SK-N-SH (cell line): ENCODE measurements around the gene EPB41L4A. TPM values are rescaled to one million over a fixed set of nuclear protein-coding genes. Genes with fewer than 3 reads are reported as not detected.

Experiments used
- CTCF ChIA-PET: fragments of 300-600, 350-600 bp; formaldehyde crosslinking; extraction: SDS; loops from one replicate; lab custom pipeline; 2021; lab: Yijun Ruan, JAX
- POLR2A ChIA-PET: fragments of 350-600 bp; sonication (Branson Sonifier 250); formaldehyde crosslinking; extraction: SDS; loops from one replicate; lab custom pipeline; 2020; ENCODE audit warnings: antibody characterized with exemption, inconsistent platforms; lab: Yijun Ruan, JAX
- DNase-seq: peaks from one replicate; pipeline ENCODE4 v3.0.0; 2012
- H2AFZ ChIP-seq: fragments of 200-600 bp; sonication (generic); 2 replicates; pipeline ENCODE4 v1.8.1; 2016; ENCODE audit warnings: antibody characterized with exemption, mild to moderate bottlenecking, low read depth
- H3F3A ChIP-seq: fragments of 200-600 bp; sonication (generic); replicated peaks from 2 replicates; pipeline ENCODE3; 2016; ENCODE audit warnings: antibody characterized with exemption, mild to moderate bottlenecking; ENCODE audit not compliant: insufficient read depth
- H3K27ac ChIP-seq, 2 experiments: fragments of 200-500 bp in 1 of 2; fragments of 200-600 bp in 1 of 2; sonication (Bioruptor generic) in 1 of 2; sonication (generic), shearing (Covaris generic) in 1 of 2; 2 replicates each; pipeline versions ENCODE4 v1.5.1 to v1.6.1; 2014 to 2016; ENCODE audit warnings: low read depth in 2 of 2, inconsistent platforms in 1 of 2, low read length in 1 of 2, mild to moderate bottlenecking in 1 of 2, mixed read lengths in 1 of 2
- H3K27me3 ChIP-seq: fragments of 200-600 bp; sonication (generic), shearing (Covaris generic); 2 replicates; pipeline ENCODE4 v1.6.1; 2016; ENCODE audit warnings: mixed run types; ENCODE audit not compliant: insufficient read depth
- H3K36me3 ChIP-seq, 2 experiments: fragments of 200-500 bp in 1 of 2; fragments of 200-600 bp in 1 of 2; sonication (Bioruptor generic) in 1 of 2; sonication (generic) in 1 of 2; replicated peaks in 1 of 2; 2 replicates each; pipeline versions ENCODE3 to v1.5.1; 2014 to 2016; ENCODE audit warnings: low read length in 1 of 2, mild to moderate bottlenecking in 1 of 2; ENCODE audit not compliant: insufficient read depth in 2 of 2, control insufficient read depth in 1 of 2
- H3K4me1 ChIP-seq, 2 experiments: fragments of 200-500 bp in 1 of 2; fragments of 200-600 bp in 1 of 2; sonication (Bioruptor generic) in 1 of 2; sonication (generic), shearing (Covaris generic) in 1 of 2; 2 replicates each; pipeline versions ENCODE4 v1.5.1 to v1.6.1; 2014 to 2016; ENCODE audit warnings: low read depth in 1 of 2, low read length in 1 of 2, mixed run types in 1 of 2; ENCODE audit not compliant: insufficient read depth in 2 of 2, control insufficient read depth in 1 of 2
- H3K4me2 ChIP-seq: fragments of 200-600 bp; sonication (generic), shearing (Covaris generic); 2 replicates; pipeline ENCODE4 v1.6.1; 2017; ENCODE audit warnings: mixed run types
- H3K4me3 ChIP-seq, 2 experiments: fragments of 200-500 bp in 1 of 2; fragments of 200-600 bp in 1 of 2; sonication (Bioruptor generic) in 1 of 2; sonication (generic), shearing (Covaris generic) in 1 of 2; 2 replicates each; pipeline versions ENCODE4 v1.5.1 to v1.8.1; 2014 to 2016; ENCODE audit warnings: low read depth in 2 of 2, inconsistent platforms in 1 of 2, low read length in 1 of 2, mild to moderate bottlenecking in 1 of 2, mixed read lengths in 1 of 2, moderate library complexity in 1 of 2
- H3K79me2 ChIP-seq: fragments of 200-600 bp; sonication (generic); 2 replicates; pipeline ENCODE4 v1.8.1; 2017; ENCODE audit warnings: mild to moderate bottlenecking; ENCODE audit not compliant: insufficient read depth
- H3K9ac ChIP-seq: fragments of 200-600 bp; sonication (generic); 2 replicates; pipeline ENCODE4 v1.6.1; 2017; ENCODE audit warnings: mixed run types
- H3K9me2 ChIP-seq: fragments of 200-600 bp; sonication (generic); 2 replicates; pipeline ENCODE4 v1.6.1; 2017; ENCODE audit warnings: mixed run types
- H3K9me3 ChIP-seq: fragments of 200-600 bp; sonication (generic); 2 replicates; pipeline ENCODE4 v1.6.1; 2017; ENCODE audit warnings: mixed run types, mild to moderate bottlenecking, moderate library complexity
- H4K20me1 ChIP-seq: fragments of 200-600 bp; sonication (generic); 2 replicates; pipeline ENCODE4 v1.6.1; 2017; ENCODE audit warnings: mild to moderate bottlenecking, mixed run types; ENCODE audit not compliant: insufficient read depth
- CHD2 ChIP-seq: fragments of 150-350 bp; IDR thresholded peaks from 2 replicates; pipeline ENCODE4 v1.6.1; 2018; ENCODE audit warnings: low read length; ENCODE audit not compliant: partially characterized antibody
- EP300 ChIP-seq, 2 experiments: IDR thresholded peaks; 2 replicates each; pipeline versions ENCODE4 v1.4.0 to v1.6.1; 2012; ENCODE audit warnings: borderline replicate concordance in 1 of 2, low read depth in 1 of 2, low read length in 1 of 2
- EZH2phosphoT487 ChIP-seq: fragments of 200-600 bp; sonication (generic); IDR thresholded peaks from 2 replicates; pipeline ENCODE4 v1.6.1; 2017; ENCODE audit warnings: low read depth, mixed run types, mild to moderate bottlenecking, antibody characterized with exemption, moderate library complexity, borderline replicate concordance
- FOXJ3 ChIP-seq: sonication (generic); formaldehyde crosslinking; IDR thresholded peaks from 2 replicates; pipeline ENCODE4 v1.5.1; 2020; ENCODE audit warnings: mild to moderate bottlenecking, missing genetic modification reagents
- IRF3 ChIP-seq: fragments of 150-350 bp; IDR thresholded peaks from 2 replicates; pipeline ENCODE4 v1.6.1; 2016; ENCODE audit warnings: mild to moderate bottlenecking, low read depth, low read length
- MEF2A ChIP-seq: IDR thresholded peaks from 2 replicates; pipeline ENCODE4 v1.4.0; 2012; ENCODE audit warnings: low read depth, borderline replicate concordance
- MXI1 ChIP-seq: IDR thresholded peaks from 2 replicates; pipeline ENCODE4 v1.6.1; 2012; ENCODE audit warnings: mild to moderate bottlenecking, low read depth, low read length, improper control_type of control experiment
- NRF1 ChIP-seq: IDR thresholded peaks from 2 replicates; pipeline ENCODE4 v1.6.1; 2012; ENCODE audit warnings: low read depth, mild to moderate bottlenecking, low read length
- POLR2AphosphoS5 ChIP-seq: IDR thresholded peaks from 2 replicates; pipeline ENCODE4 v1.6.1; 2012; ENCODE audit warnings: low read depth, low read length
- RAD21 ChIP-seq: IDR thresholded peaks from 2 replicates; pipeline ENCODE4 v1.6.1; 2012; ENCODE audit warnings: mild to moderate bottlenecking, low read length
- RCOR1 ChIP-seq: fragments of 150-350 bp; IDR thresholded peaks from 2 replicates; pipeline ENCODE4 v1.6.1; 2017; ENCODE audit warnings: antibody characterized with exemption, low read length
- REST ChIP-seq: IDR thresholded peaks from 2 replicates; pipeline ENCODE4 v1.6.1; 2012; ENCODE audit warnings: mild to moderate bottlenecking, low read depth, low read length, moderate library complexity
- RFX5 ChIP-seq: IDR thresholded peaks from 2 replicates; pipeline ENCODE4 v1.6.1; 2012; ENCODE audit warnings: mild to moderate bottlenecking, improper control_type of control experiment, low read length
- SMC3 ChIP-seq: IDR thresholded peaks from 2 replicates; pipeline ENCODE4 v1.6.1; 2012; ENCODE audit warnings: low read depth, low read length, improper control_type of control experiment
- TAF1 ChIP-seq: IDR thresholded peaks from 2 replicates; pipeline ENCODE4 v1.6.1; 2012; ENCODE audit warnings: low read depth, mild to moderate bottlenecking, low read length, moderate library complexity, borderline replicate concordance
- TCF12 ChIP-seq: IDR thresholded peaks from 2 replicates; pipeline ENCODE4 v1.4.0; 2012
- USF1 ChIP-seq: IDR thresholded peaks from 2 replicates; pipeline ENCODE4 v1.4.0; 2012; ENCODE audit warnings: low read depth, borderline replicate concordance
- WGBS: methylation state at CpG from one replicate; pipeline ENCODE4 v1.1.6; 2017; ENCODE audit warnings: low lambda C conversion rate; 5-methylcytosine and 5-hydroxymethylcytosine counted together
- polyA plus RNA-seq, 3 experiments: library from polyadenylated mRNA; depleted of rRNA; stranded (reverse); fragments of >200 nt; gene quantifications; 2 replicates each; pipeline ENCODE4 v1.2.3, GENCODE V29; 2012
- TF ChIP-seq, protein P1 (sequence below): fragments of 200-600 bp; sonication (generic); IDR thresholded peaks from 2 replicates; pipeline ENCODE4 v1.6.1; 2017; ENCODE audit warnings: antibody characterized with exemption, mild to moderate bottlenecking, moderate library complexity
- TF ChIP-seq, protein P2 (sequence below): IDR thresholded peaks from 2 replicates; pipeline ENCODE4; 2012
- TF ChIP-seq, protein P3 (sequence below): IDR thresholded peaks from 2 replicates; pipeline ENCODE4 v1.4.0; 2012; ENCODE audit warnings: low read depth, borderline replicate concordance

The EPB41L4A gene
- polyA plus RNA-seq, 1 of the 3 experiments (the other 2 are of a cell fraction), result 0.07 TPM

DNA sequence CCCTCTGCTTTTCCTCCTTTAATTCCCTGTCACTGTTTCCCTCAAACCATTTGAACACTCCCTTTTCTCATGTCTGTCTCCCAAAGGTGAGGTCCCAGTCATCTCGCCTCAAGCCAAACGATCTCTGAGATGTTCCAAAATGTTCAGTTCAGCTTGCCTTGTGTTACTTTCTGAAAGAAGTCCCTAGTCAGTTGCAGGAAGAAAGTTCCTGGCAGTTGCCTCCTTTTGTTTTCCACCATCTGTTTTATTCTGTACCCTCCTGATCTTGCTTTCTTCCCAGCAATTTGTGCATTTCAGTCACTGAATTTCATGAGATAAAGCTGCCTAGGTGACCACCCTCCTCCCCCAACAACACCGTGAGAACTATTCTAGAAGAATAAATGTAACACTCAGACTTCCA, 277.5 kb downstream of the EPB41L4A start:
- peaks cover 0 to 3% of the 10 kb centered on the region in 2 experiments; a peak in 2 of 4 replicates for H3K4me1 ChIP-seq
- TF ChIP-seq SMC3, result no peak
- no peak for TF ChIP-seq TAF1
- TF ChIP-seq CHD2, result no peak
- no peak for TF ChIP-seq MXI1
- no peak for TF ChIP-seq TCF12
- no peak for TF ChIP-seq RCOR1
- TF ChIP-seq MEF2A, result no peak
- TF ChIP-seq, protein P1, sequence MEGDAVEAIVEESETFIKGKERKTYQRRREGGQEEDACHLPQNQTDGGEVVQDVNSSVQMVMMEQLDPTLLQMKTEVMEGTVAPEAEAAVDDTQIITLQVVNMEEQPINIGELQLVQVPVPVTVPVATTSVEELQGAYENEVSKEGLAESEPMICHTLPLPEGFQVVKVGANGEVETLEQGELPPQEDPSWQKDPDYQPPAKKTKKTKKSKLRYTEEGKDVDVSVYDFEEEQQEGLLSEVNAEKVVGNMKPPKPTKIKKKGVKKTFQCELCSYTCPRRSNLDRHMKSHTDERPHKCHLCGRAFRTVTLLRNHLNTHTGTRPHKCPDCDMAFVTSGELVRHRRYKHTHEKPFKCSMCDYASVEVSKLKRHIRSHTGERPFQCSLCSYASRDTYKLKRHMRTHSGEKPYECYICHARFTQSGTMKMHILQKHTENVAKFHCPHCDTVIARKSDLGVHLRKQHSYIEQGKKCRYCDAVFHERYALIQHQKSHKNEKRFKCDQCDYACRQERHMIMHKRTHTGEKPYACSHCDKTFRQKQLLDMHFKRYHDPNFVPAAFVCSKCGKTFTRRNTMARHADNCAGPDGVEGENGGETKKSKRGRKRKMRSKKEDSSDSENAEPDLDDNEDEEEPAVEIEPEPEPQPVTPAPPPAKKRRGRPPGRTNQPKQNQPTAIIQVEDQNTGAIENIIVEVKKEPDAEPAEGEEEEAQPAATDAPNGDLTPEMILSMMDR, result no peak
- no peak for TF ChIP-seq POLR2AphosphoS5
- TF ChIP-seq IRF3, result no peak
- TF ChIP-seq, protein P2, sequence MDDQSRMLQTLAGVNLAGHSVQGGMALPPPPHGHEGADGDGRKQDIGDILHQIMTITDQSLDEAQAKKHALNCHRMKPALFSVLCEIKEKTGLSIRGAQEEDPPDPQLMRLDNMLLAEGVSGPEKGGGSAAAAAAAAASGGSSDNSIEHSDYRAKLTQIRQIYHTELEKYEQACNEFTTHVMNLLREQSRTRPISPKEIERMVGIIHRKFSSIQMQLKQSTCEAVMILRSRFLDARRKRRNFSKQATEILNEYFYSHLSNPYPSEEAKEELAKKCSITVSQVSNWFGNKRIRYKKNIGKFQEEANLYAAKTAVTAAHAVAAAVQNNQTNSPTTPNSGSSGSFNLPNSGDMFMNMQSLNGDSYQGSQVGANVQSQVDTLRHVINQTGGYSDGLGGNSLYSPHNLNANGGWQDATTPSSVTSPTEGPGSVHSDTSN, result no peak
- no peak for TF ChIP-seq EZH2phosphoT487
- no peak for TF ChIP-seq RFX5
- TF ChIP-seq, protein P3, sequence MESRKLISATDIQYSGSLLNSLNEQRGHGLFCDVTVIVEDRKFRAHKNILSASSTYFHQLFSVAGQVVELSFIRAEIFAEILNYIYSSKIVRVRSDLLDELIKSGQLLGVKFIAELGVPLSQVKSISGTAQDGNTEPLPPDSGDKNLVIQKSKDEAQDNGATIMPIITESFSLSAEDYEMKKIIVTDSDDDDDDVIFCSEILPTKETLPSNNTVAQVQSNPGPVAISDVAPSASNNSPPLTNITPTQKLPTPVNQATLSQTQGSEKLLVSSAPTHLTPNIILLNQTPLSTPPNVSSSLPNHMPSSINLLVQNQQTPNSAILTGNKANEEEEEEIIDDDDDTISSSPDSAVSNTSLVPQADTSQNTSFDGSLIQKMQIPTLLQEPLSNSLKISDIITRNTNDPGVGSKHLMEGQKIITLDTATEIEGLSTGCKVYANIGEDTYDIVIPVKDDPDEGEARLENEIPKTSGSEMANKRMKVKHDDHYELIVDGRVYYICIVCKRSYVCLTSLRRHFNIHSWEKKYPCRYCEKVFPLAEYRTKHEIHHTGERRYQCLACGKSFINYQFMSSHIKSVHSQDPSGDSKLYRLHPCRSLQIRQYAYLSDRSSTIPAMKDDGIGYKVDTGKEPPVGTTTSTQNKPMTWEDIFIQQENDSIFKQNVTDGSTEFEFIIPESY, result no peak
- TF ChIP-seq NRF1, result no peak
- TF ChIP-seq USF1, result no peak
- TF ChIP-seq EP300 (IDR thresholded peaks at IDR 0.05; ENCODE audit: borderline replicate concordance in 1 of 2, low read depth in 1 of 2, low read length in 1 of 2), result no peak
- no peak for TF ChIP-seq FOXJ3 (CRISPR knock-in tag)
- TF ChIP-seq RAD21, result no peak
- TF ChIP-seq REST, result no peak
- TF ChIP-seq, all 33 proteins: peak for 0
- no peak overlapping the region for H3K9ac ChIP-seq
- H3K9me3 ChIP-seq, result no peaks in the 10 kb centered on the region
- no peaks in the 10 kb centered on the region for H3K36me3 ChIP-seq
- no peak for DNase-seq
- 87% methylated on average over 3 of the region's 3 CpGs for WGBS
- no peak overlapping the region for H3K4me3 ChIP-seq
- H3K27ac ChIP-seq, result no peak overlapping the region
- POLR2A ChIA-PET, result no interaction called here
- H4K20me1 ChIP-seq, result no peaks in the 10 kb centered on the region
- CTCF ChIA-PET, result interaction anchor here (1.4 kb wide), 1 partner anchor 591 kb away, joined by 4 read pairs; no protein-coding TSS in a partner anchor
- no peak overlapping the region for H3K4me2 ChIP-seq
- no peaks in the 10 kb centered on the region for H3K9me2 ChIP-seq
- H2AFZ ChIP-seq, result no peak overlapping the region
- H3K79me2 ChIP-seq, result no peaks in the 10 kb centered on the region
- H3F3A ChIP-seq, result peaks cover 5% of the 10 kb centered on the region
- no peaks in the 10 kb centered on the region for H3K27me3 ChIP-seq
